H1 (cell line): ENCODE data around the gene EEF2K. TPM values are rescaled to one million over a fixed set of nuclear protein-coding genes. Genes with fewer than 3 reads are reported as not detected.

ENCODE experiments used
- CBX8 ChIP-seq: fragments of 300-800, 300-1000 bp; sonication (generic); IDR thresholded peaks from 2 replicates; pipeline ENCODE4 v1.7.1; 2016; ENCODE audit warnings: low read depth, low read length, borderline replicate concordance
- polyA plus RNA-seq, 7 experiments: library from polyadenylated mRNA; depleted of rRNA in 3 of 7; stranded (reverse) in 5 of 7; unstranded in 2 of 7; fragments of >200 nt in 5 of 7; fragments of 200-250 nt in 2 of 7; gene quantifications; 1 replicate in 5 of 7; 2 replicates in 1 of 7; 4 replicates in 1 of 7; pipeline versions ENCODE4 v1.2.1 to v1.2.3, GENCODE V29; 2011 to 2013; ENCODE audit warnings: missing spikeins in 2 of 7, mixed read lengths in 2 of 7
- total RNA-seq: library from RNA; stranded (reverse); fragmentation: NEBNext Ultra II Directional; extraction: Animal tissue kit (Norgen Biotek cat#: 25700); gene quantifications from 2 replicates; pipeline ENCODE4 v1.2.1, GENCODE V29; 2021

Gene EEF2K
- total and polyA plus RNA-seq, 2 of the 8 experiments (the other 6 are each of a cell fraction or from before 2014, with no cell fraction given) = 14.9 to 30.2 TPM

DNA sequence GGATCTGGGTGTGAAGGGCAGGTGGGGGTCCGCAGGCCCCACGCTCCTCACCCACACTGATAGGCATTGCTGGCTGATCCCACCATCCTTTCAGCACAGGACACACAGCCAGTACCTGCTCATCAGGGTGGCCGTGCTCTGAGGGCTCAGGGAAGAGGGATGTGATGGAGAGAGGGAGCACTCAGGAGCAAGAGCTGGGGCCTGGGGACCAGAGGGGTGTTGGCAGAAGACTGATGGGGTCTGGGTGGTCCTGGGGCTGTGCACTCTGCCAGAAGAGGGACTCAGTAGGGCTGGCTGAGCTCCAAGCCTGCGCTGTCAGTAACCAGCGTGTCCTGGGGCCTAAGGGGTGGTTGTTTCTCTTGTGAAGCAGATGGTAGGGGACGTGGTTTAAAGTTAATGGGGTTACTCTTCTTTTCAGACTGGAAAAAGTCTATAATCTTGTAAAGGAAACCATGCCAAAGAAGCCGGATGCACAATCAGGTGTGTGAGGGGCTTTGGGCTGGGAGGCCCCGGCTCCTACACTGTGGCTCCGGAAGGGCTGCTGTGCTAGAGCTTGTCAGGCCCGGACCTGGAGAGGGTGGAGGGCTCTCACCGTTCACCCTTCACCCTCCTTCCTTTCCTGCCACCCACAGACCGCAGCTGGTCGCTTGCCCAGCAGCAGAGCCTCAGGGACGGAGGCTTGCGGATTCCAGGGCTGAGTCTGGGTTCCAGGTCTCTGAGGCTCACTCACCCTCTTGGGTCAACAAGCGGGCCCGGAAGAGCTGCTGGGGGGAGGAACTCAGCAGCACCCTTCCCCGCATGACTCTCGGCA, 118.9 kb downstream of the EEF2K start (continued):
- no peak for TF ChIP-seq CBX8
